Measurements from ENCODE around the gene RTN4R. TPM values are rescaled to one million over a fixed set of nuclear protein-coding genes. Genes with fewer than 3 reads are reported as not detected.

RTN4R gene
- total RNA-seq, 2 experiments from 2014 or later, result 0.36 to 0.50 TPM

DNA sequence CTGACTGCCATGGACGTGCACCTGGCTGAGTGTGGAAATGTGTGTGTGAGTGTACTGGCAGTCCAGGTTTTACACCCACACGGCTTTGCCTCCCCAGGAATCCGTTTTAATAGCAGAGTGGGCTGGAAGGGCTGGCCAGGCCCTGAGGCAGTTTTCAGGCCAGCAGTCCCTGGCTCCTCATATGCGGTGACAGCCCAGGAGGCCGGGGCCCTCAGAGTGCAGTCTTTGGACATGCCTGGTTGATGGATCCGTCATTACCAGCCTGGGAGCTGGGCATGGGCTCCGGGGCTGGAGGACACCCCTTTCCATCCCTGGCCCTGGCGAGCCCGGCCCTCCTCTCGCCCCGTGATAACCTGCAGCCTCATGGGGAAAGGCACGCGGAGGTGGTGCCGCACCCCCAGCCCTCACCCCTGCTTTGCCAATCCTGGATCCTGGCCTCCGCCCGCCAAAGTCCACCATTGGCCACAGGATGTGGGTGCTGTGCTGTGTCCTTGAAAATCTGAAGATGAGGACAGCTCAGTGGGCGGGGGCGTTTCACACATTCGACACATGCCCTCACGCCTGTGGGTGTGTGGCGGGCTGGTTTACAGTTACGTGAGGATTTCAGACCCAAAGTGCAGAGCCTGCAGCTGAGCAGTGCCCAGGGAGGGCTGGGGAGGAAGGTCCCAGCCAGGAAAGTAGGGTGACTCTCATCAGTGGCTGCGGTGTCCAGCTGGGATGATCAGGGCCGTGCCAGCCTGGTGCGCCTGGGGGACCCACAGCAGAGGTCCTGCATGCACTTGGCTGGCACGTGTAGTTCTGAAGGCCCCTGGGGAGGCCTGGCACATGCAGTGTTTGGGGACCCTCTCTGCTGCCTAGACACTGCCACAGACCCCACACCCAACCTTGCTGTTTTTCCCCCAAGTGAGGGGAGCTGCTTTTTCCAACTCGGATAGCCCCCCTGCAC, 55.1 kb downstream of the RTN4R start:
- Mint-ChIP-seq H3K9me3 (no peaks in the 10 kb centered on the region), H3K4me1 (ENCODE audit: low read depth) (peaks cover 6% of the 10 kb centered on the region), H3K27ac (no peak overlapping the region), H3K36me3 (ENCODE audit: low read depth) (no peaks in the 10 kb centered on the region), H3K27me3 (no peaks in the 10 kb centered on the region), H3K4me3 (no peak overlapping the region)
- Histone ChIP-seq H3K4me3 (ENCODE audit: low read length) (no peak overlapping the region), H3K4me1 (ENCODE audit: insufficient read depth, low read length) (peaks cover 13% of the 10 kb centered on the region), H3K9me3 (ENCODE audit: control insufficient read depth in 1 of 2, insufficient read depth in 1 of 2, low read length in 2 of 2) (no peaks in the 10 kb centered on the region), H3K27me3 (ENCODE audit: control insufficient read depth in 1 of 2, insufficient read depth in 2 of 2, low read length in 2 of 2) (no peaks in the 10 kb centered on the region), H3K36me3 (ENCODE audit: insufficient read depth, low read length) (no peaks in the 10 kb centered on the region), H3K27ac (ENCODE audit: low read depth in 1 of 2, low read length in 2 of 2) (no peak overlapping the region)
- intact Hi-C loops (cut with DNase I, micrococcal nuclease), result no loop called here
- peak in 1 of 14 experiments; percentile 41 for DNase-seq
- CTCF ChIA-PET, result no interaction called here
- TF ChIP-seq, protein P1, sequence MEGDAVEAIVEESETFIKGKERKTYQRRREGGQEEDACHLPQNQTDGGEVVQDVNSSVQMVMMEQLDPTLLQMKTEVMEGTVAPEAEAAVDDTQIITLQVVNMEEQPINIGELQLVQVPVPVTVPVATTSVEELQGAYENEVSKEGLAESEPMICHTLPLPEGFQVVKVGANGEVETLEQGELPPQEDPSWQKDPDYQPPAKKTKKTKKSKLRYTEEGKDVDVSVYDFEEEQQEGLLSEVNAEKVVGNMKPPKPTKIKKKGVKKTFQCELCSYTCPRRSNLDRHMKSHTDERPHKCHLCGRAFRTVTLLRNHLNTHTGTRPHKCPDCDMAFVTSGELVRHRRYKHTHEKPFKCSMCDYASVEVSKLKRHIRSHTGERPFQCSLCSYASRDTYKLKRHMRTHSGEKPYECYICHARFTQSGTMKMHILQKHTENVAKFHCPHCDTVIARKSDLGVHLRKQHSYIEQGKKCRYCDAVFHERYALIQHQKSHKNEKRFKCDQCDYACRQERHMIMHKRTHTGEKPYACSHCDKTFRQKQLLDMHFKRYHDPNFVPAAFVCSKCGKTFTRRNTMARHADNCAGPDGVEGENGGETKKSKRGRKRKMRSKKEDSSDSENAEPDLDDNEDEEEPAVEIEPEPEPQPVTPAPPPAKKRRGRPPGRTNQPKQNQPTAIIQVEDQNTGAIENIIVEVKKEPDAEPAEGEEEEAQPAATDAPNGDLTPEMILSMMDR (IDR thresholded peaks at IDR 0.05), result no peak
- POLR2A ChIA-PET, result no interaction called here
- no peak for ATAC-seq (ENCODE audit: poor library complexity)

GRCh38 chr22:20211997-20212753, 55.9 kb downstream of the RTN4R start:
- no peak overlapping the region for H3K4me3 ChIP-seq (ENCODE audit: low read length)
- Mint-ChIP-seq H3K4me1 (ENCODE audit: low read depth) (peaks cover 13% of the 10 kb centered on the region), H3K27ac (no peak overlapping the region), H3K36me3 (ENCODE audit: low read depth) (no peaks in the 10 kb centered on the region), H3K27me3 (no peaks in the 10 kb centered on the region), H3K4me3 (peak overlapping the region; percentile 50), H3K9me3 (no peaks in the 10 kb centered on the region)
- H3K27me3 ChIP-seq (ENCODE audit: control insufficient read depth in 1 of 2, insufficient read depth in 2 of 2, low read length in 2 of 2), result no peaks in the 10 kb centered on the region
- TF ChIP-seq, protein P1 (IDR thresholded peaks at IDR 0.05), result no peak
- ATAC-seq (ENCODE audit: poor library complexity), result no peak
- no peak overlapping the region for H3K27ac ChIP-seq (ENCODE audit: low read depth in 1 of 2, low read length in 2 of 2)
- CTCF ChIA-PET, result no interaction called here
- no peak for DNase-seq
- intact Hi-C loops (cut with DNase I, micrococcal nuclease), result no loop called here
- H3K4me1 ChIP-seq (ENCODE audit: insufficient read depth, low read length), result peaks cover 22% of the 10 kb centered on the region
- POLR2A ChIA-PET, result interaction anchor here (0.8 kb wide), 1 partner anchor 19 kb away, joined by 3 read pairs; no protein-coding TSS in a partner anchor
- H3K36me3 ChIP-seq (ENCODE audit: insufficient read depth, low read length), result no peaks in the 10 kb centered on the region
- H3K9me3 ChIP-seq (ENCODE audit: control insufficient read depth in 1 of 2, insufficient read depth in 1 of 2, low read length in 2 of 2), result no peaks in the 10 kb centered on the region

- ATAC-seq (ENCODE audit: poor library complexity), result no peak
- Histone ChIP-seq H3K27me3 (ENCODE audit: control insufficient read depth in 1 of 2, insufficient read depth in 2 of 2, low read length in 2 of 2) (no peaks in the 10 kb centered on the region), H3K4me3 (ENCODE audit: low read length) (no peak overlapping the region), H3K9me3 (ENCODE audit: control insufficient read depth in 1 of 2, insufficient read depth in 1 of 2, low read length in 2 of 2) (no peaks in the 10 kb centered on the region), H3K36me3 (ENCODE audit: insufficient read depth, low read length) (no peaks in the 10 kb centered on the region), H3K27ac (ENCODE audit: low read depth in 1 of 2, low read length in 2 of 2) (no peak overlapping the region), H3K4me1 (ENCODE audit: insufficient read depth, low read length) (peaks cover 29% of the 10 kb centered on the region)
- POLR2A ChIA-PET, result interaction anchor here (0.8 kb wide), 1 partner anchor 18 kb away, joined by 3 read pairs; no protein-coding TSS in a partner anchor
- Mint-ChIP-seq H3K27ac (no peak overlapping the region), H3K9me3 (no peaks in the 10 kb centered on the region), H3K27me3 (no peaks in the 10 kb centered on the region), H3K4me3 (no peak overlapping the region), H3K4me1 (ENCODE audit: low read depth) (peaks cover 17% of the 10 kb centered on the region), H3K36me3 (ENCODE audit: low read depth) (no peaks in the 10 kb centered on the region)
- DNase-seq, result no peak
- intact Hi-C loops (cut with DNase I, micrococcal nuclease), result no loop called here
- TF ChIP-seq, protein P1 (IDR thresholded peaks at IDR 0.05), result no peak
- CTCF ChIA-PET, result no interaction called here
Observed at GRCh38 chr22:20211409-20211996, 56.6 kb downstream of the RTN4R start.
